ENCODE results near the gene ARFIP2.

GRCh38 chr11:6431861-6432260 is 49.3 kb downstream of the ARFIP2 start:
- no peak for TF ChIP-seq MAX (IDR thresholded peaks at IDR 0.05)
- no peak for TF ChIP-seq REST (IDR thresholded peaks at IDR 0.05; ENCODE audit: low read depth)
- no peak for TF ChIP-seq CEBPB (IDR thresholded peaks at IDR 0.05)
- no peak for TF ChIP-seq FOXM1 (IDR thresholded peaks at IDR 0.05; ENCODE audit: borderline replicate concordance, low read depth)
- 0 out of 2 replicates have a peak, but pooled peaks have one; percentile 24 for TF ChIP-seq EP300 (IDR thresholded peaks at IDR 0.05; ENCODE audit: borderline replicate concordance)
- TF ChIP-seq ZBTB7A (IDR thresholded peaks at IDR 0.05; ENCODE audit: low read depth): no peak
- TF ChIP-seq TCF12 (IDR thresholded peaks at IDR 0.05; ENCODE audit: low read depth): no peak
- no peak for TF ChIP-seq TAF1 (IDR thresholded peaks at IDR 0.05; ENCODE audit: low read depth)
- TF ChIP-seq CREB1 (IDR thresholded peaks at IDR 0.05; ENCODE audit: low read depth): no peak
- TF ChIP-seq NFIC (IDR thresholded peaks at IDR 0.05): peak; percentile 55; the same call in 1 of the 2 replicates
